ENCODE data around the gene SF3B5.
A peak's percentile ranks its signal among the peaks of the same experiment; 100 is the strongest.

SF3B5 gene

DNA sequence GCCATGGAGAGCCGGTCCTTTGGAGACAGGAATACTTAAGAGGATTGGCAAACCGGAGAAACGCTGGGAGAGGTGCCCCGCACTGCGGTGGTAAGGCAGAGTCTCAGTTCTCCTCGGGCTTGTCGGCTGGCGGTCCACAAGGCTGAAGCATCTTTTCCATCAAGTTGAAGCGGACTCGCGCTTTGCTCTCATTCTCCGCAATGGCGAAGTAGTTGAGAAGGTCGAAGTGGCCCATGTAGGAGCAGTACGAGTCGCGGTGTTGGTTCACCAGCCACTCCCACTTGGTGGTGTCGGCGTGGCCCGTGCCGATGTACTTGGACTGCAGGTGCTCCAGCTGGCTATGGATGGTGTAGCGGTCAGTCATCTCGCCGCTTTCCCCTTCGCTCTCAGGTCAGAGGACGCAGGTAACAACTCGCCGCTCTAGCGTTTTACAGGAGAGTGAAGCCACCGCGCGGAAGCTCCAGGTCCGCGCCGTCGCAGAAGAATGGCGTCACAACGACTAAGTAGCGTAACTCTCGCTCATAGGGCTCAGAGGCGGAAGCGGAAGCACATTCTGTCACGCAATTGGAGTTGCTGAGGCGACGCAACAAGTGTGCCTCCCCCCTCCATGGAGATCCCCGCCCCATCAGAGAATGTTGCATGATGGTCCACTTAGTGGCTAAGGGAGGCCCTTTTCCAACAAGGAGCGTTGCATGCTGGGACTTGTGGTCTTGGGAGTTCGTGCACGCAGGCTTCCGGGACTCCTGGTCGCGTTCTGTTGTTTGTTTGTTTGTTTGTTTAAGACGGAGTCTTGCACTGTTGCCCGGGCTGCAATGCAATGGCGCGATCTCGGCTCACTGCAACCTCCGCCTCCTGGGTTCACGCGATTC, at the start of gene SF3B5:
TSS of gene SF3B5 (minus strand) at position 440 of the 869 bp plus-strand sequence. CDS start at position 364, 76 bp downstream.
- H3K27ac ChIP-seq, result peak within 1 kb of the TSS; percentile 71
- TF ChIP-seq, protein P1, sequence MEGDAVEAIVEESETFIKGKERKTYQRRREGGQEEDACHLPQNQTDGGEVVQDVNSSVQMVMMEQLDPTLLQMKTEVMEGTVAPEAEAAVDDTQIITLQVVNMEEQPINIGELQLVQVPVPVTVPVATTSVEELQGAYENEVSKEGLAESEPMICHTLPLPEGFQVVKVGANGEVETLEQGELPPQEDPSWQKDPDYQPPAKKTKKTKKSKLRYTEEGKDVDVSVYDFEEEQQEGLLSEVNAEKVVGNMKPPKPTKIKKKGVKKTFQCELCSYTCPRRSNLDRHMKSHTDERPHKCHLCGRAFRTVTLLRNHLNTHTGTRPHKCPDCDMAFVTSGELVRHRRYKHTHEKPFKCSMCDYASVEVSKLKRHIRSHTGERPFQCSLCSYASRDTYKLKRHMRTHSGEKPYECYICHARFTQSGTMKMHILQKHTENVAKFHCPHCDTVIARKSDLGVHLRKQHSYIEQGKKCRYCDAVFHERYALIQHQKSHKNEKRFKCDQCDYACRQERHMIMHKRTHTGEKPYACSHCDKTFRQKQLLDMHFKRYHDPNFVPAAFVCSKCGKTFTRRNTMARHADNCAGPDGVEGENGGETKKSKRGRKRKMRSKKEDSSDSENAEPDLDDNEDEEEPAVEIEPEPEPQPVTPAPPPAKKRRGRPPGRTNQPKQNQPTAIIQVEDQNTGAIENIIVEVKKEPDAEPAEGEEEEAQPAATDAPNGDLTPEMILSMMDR (conservative IDR thresholded peaks at IDR 0.05), result no peak

DNA sequence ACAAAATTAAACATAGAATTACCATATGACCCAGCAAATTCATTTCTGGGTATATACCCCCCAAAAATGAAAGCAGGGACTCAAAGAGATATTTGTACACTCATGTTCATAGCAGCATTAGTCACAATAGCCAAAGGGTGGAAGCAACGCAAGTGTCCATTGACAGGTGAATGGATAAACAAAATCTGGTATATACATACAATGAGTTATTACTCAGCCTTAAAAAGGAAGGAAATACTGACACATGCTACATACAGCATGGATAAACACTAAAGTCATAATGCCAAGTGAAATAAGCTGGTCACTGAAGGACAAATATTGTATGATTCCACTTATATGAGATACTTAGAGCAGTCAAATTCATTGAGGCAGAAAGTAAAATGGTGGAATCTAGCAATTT, 49.6 kb upstream of the SF3B5 start:
- no peak for TF ChIP-seq ZFX (IDR thresholded peaks at IDR 0.05)
- TF ChIP-seq, protein P1 (conservative IDR thresholded peaks at IDR 0.05), result no peak
- no peak overlapping the region for H3K27ac ChIP-seq

DNA sequence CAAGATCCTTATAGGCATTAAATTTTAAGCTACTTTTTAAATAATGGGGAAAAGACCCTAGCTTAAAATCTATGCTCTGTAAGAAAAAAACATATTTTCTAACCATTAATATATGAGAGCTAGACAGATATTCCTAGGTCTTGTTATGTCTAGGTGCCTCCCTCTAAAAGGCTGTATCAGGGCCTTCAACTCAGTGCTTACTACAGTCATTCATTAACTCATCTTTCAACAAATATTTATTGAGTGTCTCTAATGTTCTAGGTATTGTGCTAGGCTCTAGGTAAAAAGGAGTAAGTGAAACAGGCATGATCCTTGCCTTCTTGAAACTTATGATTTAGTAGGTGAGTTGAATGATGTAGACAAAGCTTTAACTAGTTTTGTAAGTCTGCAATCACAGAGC, 48.5 kb upstream of the SF3B5 start:
- no peak overlapping the region for H3K27ac ChIP-seq
- no peak for TF ChIP-seq ZFX (IDR thresholded peaks at IDR 0.05)
- TF ChIP-seq, protein P1 (conservative IDR thresholded peaks at IDR 0.05), result no peak

DNA sequence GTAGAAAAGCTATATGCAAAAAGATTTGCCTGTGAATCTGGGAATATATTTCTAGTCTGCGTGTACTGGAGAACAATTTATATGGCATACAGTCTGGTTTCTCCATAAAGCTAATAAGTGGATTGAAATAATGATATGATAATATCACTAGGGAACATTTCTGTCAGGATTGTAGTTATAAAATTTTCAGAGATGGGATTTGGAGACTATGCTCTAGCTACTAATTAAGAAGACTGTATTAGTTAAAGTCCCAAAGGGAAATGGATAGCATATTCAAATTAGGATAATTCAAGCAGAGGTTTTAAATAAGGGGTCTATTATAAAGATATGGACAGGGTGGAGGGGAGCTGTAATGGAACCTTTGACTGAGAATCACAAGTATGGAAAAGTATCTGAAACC, 47.7 kb upstream of the SF3B5 start:
- H3K27ac ChIP-seq, result no peak overlapping the region
- TF ChIP-seq, protein P1 (conservative IDR thresholded peaks at IDR 0.05), result no peak
- no peak for TF ChIP-seq ZFX (IDR thresholded peaks at IDR 0.05)

DNA sequence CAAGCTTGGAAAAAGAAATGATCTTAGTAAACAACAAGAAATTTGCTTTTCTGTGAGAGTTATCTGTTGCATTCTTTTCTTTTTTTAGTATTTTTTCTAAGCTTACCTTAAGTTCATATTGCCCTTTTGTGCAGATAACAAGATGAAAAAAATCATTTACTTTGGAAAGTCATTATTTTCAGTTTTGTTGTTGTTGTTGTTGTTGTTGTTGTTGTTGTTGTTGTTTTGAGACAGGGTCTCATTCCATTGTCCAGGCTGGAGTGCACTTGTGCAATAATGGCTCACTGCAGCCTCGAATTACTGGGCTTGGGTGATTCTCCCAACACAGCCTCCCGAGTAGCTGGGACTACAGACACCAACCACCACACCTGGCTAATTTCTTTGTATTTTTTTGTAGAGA, 46.1 kb upstream of the SF3B5 start:
- no peak overlapping the region for H3K27ac ChIP-seq
- no peak for TF ChIP-seq ZFX (IDR thresholded peaks at IDR 0.05)
- TF ChIP-seq, protein P1 (conservative IDR thresholded peaks at IDR 0.05), result no peak

DNA sequence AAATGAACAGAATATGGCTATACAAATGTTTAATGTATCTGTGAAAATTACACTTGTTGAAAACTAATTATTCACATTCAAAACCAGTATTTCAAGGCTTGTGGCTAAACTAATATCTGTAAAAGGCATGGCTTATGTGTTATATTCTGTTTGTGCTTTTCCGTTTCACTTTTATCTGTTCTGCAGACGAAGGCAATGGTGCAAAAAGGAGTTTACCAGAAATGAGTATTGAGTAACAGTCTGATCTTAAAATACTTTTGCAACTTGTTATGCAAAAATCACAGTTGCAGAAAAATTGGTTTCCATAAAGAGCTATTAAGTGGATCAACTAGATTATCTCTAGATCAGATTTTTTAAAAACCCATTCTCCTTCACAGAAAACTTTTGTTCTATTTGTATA, 45.5 kb upstream of the SF3B5 start:
- no peak overlapping the region for H3K27ac ChIP-seq
- TF ChIP-seq, protein P1 (conservative IDR thresholded peaks at IDR 0.05), result no peak
- TF ChIP-seq ZFX (IDR thresholded peaks at IDR 0.05), result no peak

DNA sequence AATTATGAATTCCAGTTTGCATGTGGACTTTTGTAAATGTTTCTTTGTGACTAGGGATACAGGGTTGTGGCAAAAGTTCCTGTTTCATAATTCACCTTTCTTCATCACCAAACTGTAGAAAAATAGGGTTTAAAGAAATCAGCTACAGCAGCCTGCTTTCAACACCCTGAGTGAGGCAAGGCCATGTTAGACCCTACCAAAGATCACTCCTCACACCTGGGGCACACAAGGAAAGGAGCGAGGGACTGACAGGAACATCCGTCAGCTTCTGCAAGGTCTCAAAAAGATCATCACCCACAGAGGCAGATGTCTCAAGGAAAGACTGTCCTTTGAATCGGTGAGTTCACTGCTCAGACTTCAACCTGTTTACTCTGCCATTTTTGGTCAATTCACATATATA, 44.4 kb upstream of the SF3B5 start:
- H3K27ac ChIP-seq, result no peak overlapping the region
- TF ChIP-seq ZFX (IDR thresholded peaks at IDR 0.05), result no peak

DNA sequence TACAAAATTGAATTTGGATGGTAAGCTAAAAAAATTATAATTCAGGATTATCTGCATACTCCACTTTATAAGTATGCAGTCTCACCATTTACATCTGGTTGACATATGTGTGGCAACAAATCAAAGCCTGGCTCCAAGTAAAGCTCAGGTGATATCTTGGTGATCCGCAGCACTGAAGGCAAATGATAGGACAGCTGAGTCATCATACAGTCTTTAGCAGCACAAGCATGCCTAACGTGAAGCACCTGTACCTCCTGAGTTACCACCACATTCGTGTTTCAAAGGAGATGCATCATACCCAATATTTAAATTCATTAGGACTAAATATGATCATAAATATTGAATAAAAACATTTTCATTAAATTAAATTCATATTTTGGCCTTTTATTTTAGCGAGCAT, 43.2 kb upstream of the SF3B5 start:
- no peak overlapping the region for H3K27ac ChIP-seq
- TF ChIP-seq, protein P1 (conservative IDR thresholded peaks at IDR 0.05), result no peak
- TF ChIP-seq ZFX (IDR thresholded peaks at IDR 0.05), result no peak
